Measurements from ENCODE around the gene SMPD4.
"Not testable (repeated sequence)": the region's sequence is repeated elsewhere in the genome, so short reads cannot be mapped to it uniquely, and the experiment has no call there.

The SMPD4 gene

GRCh38 chr2:130187268-130187667 lies 5.9 kb upstream of the SMPD4 start:
- no peak for DNase-seq

DNA sequence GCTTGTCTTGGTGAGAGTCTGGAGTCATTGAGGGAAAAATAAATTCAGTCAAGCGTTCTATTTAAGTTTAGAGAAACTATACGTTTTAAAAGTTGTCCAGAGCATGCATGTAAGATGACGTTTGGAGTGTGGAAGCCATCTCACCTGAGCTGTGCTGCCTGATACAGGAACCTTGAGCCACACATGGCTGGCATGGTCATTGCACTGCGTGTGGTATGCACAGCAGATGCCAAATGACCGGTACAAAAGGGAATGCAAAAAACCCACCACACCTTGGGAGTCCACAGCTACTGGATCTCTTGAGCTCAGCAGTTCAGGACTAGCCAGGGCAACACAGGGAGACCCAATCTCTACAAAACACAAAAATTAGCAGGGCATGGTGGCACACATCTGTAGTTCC lies 5.0 kb upstream of the SMPD4 start:
- no peak for DNase-seq

DNA sequence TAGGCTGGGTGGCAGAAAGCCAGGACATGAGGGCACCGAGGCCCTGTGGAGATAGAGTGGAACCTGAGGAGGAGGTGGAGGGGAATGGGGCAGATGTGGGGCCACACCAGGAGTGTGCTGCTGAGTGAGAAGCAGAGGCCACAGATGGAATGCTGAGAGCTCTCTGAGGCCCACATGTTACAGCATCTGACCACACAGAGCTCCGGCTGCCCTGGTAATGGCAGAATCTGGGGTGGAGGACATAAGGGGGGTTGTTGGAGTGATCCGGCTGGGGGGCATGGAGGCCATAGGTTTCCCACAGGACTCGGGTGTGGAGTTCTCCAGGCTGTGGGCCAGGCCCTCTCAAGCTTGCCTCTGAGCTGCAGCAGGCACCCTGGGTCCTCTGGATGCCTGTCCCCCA lies 4.5 kb upstream of the SMPD4 start:
- DNase-seq, result no peak

DNA sequence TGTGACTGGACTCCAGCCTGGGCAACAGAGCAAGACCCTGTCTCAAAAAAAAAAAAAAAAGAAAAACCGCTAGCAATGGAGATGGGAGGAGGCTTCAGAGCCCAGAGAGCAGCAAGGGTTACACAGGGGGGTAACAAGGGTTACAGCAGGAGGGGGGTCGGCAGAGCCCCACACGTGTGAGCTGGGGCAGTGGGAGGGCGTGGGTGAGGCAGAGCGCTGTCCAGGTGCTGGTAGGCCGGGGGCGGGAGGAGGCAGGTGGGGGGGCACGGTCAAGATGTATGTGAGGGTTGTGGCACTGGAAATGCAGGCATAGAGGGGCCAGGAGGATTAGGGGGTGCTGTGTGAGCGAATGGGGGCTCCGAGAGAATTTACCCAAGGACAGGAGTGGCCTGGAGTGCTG lies 4.0 kb upstream of the SMPD4 start:
- no peak for DNase-seq

DNA sequence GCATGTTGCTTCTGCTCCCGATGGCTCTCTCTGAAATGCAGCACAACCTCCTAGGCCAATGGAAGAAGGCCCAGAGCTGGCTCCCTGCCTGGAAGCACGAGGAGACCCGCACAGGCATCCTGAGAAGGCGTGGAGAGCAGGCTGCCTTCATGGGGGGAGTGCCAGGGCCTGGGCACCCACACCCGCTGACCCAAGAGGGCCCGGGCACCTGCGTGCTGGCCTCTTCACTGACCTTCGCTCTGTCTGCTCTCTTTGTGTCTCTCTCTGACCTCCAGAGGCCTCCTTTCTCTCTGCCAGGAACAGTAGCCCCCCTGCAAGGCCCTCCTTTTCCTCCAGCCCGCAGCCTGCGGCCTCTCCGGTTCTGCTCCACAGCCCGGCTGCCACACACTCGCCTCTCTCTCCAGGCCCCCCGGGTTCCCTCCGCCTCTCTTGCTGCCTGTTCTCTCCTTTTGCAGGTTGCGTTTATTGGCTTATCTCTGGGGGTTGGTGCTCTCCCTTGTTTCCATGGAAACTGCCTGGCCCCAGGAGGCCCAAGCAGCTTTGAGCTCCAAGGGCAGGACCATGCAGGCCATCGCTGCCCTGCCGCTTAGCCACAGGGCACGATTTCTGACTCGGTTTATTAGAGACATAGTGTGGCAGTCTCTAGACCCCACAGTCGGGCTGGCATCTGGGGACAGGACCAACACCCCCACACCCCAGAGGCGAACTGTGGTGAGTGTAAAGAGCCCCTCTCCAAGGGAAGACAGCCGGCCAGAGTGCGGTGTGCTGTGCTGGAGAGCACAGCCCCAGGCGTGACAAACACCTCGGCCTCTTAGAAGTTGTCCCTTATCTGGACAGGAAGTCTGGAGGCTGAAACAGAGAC lies 2.3 kb upstream of the SMPD4 start:
- DNase-seq, result no peak

- not testable (repeated sequence) for DNase-seq
These were observed 1.6 kb upstream of the SMPD4 start for GRCh38 chr2:130182826-130183511.

- DNase-seq, result peak; percentile 88 to 92
These were observed 679 bp upstream of the SMPD4 start, which contains the start of gene MZT2B for GRCh38 chr2:130181880-130182682. MZT2B (plus strand) TSS chr2:130182262; CDS start chr2:130182283, 21 bp downstream.

DNA sequence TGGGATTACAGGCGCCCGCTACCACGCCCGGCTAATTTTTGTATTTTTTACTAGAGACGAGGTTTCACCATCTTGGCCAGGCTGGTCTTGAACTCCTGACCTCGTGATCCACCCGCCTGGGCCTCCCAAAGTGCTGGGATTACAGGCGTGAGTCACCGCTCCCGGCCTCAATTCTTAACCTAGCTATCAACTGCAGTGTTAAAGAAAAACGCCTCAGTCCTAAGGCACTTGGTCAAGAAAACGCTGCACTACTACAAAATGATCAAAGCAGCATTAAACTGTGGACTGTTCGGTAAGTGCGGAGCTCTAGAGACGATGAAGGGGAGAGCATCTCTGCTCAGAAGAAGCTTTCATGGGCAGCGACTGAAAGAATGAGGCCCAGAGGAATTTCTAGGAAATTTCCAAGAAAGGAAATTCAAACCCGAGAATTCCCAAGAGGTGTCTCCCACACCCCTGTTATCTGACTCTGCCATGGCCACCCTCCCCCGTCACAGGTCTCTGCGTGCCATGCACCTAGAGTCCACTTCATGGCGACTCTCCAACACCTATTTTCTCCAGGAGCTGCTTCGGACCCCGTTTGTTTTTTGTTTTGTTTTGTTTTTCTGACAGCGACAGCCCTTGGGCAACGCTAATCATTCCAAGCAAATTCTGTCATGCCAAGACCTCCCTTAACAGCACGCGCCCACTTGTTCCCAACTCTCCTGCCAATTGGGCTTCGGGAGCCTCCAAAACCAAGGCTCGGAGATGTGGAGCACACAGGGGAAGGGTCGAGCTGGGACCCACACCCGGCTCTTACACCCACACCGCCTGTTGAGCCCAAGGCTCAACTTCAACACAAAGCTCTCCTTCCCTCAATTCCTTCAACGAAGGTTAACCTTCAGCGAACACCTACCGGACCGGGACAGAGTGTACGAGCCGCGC lies 738 bp downstream of the SMPD4 start:
- not testable (repeated sequence) for DNase-seq

- not testable (repeated sequence) for DNase-seq
These were observed 6.5 kb downstream of the SMPD4 start for GRCh38 chr2:130174866-130175265.

DNA sequence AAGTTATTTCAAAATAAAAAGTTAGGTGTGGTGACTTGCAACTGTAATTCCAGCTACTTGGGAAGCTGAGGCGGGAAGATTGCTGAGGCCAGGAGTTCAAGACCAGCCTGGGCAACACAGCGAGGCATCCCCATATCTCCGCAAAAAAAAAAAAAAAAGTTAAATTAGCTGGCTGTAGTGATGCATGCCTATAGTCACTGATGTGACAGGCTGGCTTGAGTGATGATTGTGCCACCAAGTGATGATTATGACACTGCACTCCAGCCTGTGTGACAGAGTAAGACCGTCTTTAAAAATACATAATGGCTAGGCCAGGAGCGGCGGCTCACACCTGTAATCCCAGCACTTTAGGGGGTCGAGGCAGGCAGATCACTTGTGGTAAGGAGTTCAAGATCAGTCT lies 11.5 kb downstream of the SMPD4 start:
- DNase-seq, result no peak

DNA sequence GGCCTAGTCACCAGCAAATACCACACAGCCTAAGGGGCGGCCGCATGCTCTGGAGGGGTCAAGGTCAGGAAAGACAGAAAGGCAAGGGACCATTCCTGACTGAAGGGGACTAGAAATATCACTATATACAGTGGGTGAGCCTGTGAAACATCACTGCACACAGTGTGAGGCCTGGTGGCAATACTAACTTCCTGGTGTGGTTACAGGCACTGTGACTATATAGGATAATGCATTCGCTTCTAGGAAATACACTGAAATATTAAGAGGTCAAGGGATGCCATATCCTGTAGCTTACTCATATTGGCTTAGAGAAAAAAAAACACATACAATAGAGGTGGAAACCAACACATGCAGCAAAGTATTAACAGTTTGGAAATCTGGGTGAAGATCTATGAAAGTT lies 12.2 kb downstream of the SMPD4 start:
- not testable (repeated sequence) for DNase-seq

- DNase-seq, result not testable (repeated sequence)
These were observed 14.8 kb downstream of the SMPD4 start for GRCh38 chr2:130166611-130167010.

GRCh38 chr2:130165293-130166016 lies 15.9 kb downstream of the SMPD4 start:
- no peak for DNase-seq

GRCh38 chr2:130162968-130163367 lies 18.4 kb downstream of the SMPD4 start:
- no peak for DNase-seq

- DNase-seq, result not testable (repeated sequence)
These were observed 18.9 kb downstream of the SMPD4 start for GRCh38 chr2:130162486-130162885.

GRCh38 chr2:130160838-130161705 lies 20.3 kb downstream of the SMPD4 start:
- DNase-seq, result not testable (repeated sequence)

GRCh38 chr2:130160131-130160530 lies 21.3 kb downstream of the SMPD4 start:
- DNase-seq, result no peak

DNA sequence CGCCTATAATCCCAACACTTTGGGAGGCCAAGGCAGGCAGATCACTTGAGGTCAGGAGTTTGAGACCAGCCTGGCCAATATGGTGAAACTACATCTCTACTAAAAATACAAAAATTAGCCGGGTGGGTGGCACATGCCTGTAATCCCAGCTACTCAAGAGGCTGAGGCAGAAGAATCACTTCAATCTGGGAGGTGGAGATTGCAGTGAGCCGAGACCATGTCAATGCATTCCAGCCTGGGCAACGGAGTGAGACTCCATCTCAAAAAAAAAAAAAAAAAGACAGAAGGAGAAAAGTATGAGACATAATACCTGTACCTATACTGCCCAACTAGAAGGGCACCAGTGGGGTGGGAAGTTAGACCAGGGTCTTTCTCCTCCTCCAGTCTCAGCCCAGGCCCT lies 22.0 kb downstream of the SMPD4 start:
- DNase-seq, result not testable (repeated sequence)

- DNase-seq, result no peak
These were observed 22.8 kb downstream of the SMPD4 start for GRCh38 chr2:130158631-130159030.

DNA sequence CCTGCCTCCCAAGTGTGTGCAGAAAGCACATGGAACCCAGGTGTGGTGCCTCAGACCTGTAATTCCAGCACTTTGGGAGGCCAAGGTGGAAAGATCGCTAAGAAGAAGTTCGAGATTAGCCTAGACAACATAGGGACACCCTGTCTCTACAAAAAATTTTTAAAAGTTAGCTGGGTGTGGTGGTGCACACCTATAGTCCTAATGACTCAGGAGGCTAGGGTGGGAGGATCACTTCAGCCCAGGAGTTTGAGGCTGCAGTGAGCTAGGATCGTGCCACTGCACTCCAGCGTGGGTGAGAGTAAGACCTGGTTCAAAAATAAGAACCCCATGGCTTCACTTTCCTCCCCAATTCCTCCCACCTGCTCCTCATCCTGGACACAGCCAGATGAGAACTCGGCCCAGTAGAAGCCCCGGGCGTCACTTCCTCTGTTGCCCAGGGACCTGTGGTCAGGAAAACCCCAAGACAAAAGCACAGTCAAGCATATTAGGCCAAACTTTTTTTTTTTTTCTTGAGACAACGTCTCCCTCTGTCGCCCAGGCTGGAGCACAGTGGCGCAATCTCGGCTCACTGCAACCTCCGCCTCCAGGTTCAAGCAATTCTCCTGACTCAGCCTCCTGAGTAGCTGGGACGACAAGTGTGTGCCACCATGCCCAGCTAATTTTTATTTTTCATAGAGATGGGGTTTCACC lies 23.4 kb downstream of the SMPD4 start:
- DNase-seq, result peak; percentile 13 to 60

Data from CD4-positive, alpha-beta T cell treated with Interferon alpha-2 for 1 hour (primary cell).